T-helper 2 cell treated with Interferon-gamma antibody and Interleukin-4, amounts not matched to agents 5 μg/mL and 100 μg/mL, for 36 hours (primary cell): Measurements from ENCODE around the gene ATP8B4.

Experiments
- DNase-seq: peaks from one replicate; pipeline ENCODE4 v3.0.0; 2021; ENCODE audit warnings: low spot score
- H3K27ac Mint-ChIP-seq: one replicate; pipeline ENCODE4 v1.8.0; 2021; ENCODE audit warnings: mild to moderate bottlenecking, mixed read lengths
- H3K27me3 Mint-ChIP-seq: one replicate; pipeline ENCODE4 v1.8.0; 2021; ENCODE audit warnings: low read depth, mixed read lengths
- H3K36me3 Mint-ChIP-seq: one replicate; pipeline ENCODE4 v1.8.0; 2021; ENCODE audit warnings: low read depth, mixed read lengths
- H3K4me1 Mint-ChIP-seq: one replicate; pipeline ENCODE4 v1.8.0; 2021; ENCODE audit warnings: low read depth, mixed read lengths
- H3K4me3 Mint-ChIP-seq: one replicate; pipeline ENCODE4 v1.8.0; 2022; ENCODE audit warnings: mild to moderate bottlenecking, moderate library complexity, mixed read lengths
- H3K9me3 Mint-ChIP-seq: one replicate; pipeline ENCODE4 v1.8.0; 2021; ENCODE audit warnings: mixed read lengths

Gene ATP8B4

DNA sequence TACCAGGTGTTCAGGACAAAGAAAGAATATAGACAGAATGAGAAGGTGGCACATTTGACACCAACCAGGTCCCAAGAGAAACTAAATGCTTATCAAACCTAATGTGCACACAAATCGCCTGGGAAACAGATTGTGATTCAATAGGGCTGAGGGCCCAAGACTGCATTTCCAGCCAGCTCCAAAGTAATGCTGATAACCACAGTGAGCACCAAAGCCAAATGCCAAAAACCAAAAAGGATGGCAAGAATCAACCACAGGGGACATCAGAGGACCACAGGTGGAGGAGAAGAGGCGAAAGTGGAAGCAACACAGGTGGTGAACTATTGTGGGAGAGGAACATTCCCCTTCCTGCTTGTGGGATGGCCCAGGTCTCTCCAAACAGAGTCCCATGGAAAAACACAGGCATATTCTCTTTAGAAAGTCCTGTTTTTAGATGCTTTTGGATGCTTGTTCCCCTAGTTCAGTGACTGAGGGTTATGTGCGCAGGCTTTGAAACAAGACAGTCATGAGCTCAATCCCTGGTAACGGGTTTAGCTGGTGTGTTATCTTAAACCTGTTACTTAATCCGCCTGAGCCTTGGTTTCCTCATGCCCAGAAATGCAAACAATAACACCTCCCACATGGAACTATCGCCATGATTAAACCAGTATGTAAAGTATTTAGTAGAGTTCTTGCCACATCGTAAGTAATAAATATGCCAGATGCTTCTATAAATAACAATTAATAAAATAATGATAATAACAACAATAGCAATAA lies 241.7 kb downstream of the ATP8B4 start:
- Mint-ChIP-seq H3K27me3 (no peaks in the 10 kb centered on the region), H3K27ac (no peak overlapping the region), H3K4me1 (peaks cover 2% of the 10 kb centered on the region), H3K4me3 (no peak overlapping the region), H3K36me3 (peaks cover 9% of the 10 kb centered on the region), H3K9me3 (no peaks in the 10 kb centered on the region)
- no peak for DNase-seq

DNA sequence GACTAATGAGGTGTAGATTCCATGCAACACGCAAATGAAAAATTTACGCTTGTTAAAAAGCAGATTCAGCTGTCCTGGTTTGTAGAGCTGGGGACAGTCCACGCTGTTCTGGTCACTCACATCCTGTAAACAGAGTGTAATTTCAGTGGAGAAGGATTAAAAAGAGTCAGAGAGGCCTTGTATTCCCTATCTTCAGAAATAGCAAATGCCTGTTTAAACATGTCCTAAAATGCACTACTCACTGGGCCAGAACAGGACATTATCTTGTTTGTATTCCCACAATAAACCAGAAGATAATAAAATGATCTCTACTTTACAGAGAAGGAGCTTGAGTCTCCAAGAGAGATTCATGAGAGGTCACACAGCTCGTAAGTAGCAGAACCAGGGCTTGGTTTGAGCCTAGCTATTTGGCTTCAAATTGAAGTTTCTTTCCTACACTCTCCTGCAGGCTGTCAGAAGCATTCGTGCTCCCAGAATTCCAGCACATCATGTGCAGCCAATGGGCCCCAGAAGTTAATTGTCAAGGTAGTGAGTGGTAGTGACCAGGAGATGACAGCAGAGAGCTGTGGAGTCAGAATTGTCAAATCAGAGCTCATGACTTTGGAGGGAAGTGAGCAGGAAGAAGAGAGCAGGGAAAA lies 242.5 kb downstream of the ATP8B4 start:
- Mint-ChIP-seq H3K4me3 (no peak overlapping the region), H3K36me3 (peaks cover 9% of the 10 kb centered on the region), H3K27ac (no peak overlapping the region), H3K4me1 (peaks cover 2% of the 10 kb centered on the region), H3K9me3 (no peaks in the 10 kb centered on the region), H3K27me3 (no peaks in the 10 kb centered on the region)
- no peak for DNase-seq

DNA sequence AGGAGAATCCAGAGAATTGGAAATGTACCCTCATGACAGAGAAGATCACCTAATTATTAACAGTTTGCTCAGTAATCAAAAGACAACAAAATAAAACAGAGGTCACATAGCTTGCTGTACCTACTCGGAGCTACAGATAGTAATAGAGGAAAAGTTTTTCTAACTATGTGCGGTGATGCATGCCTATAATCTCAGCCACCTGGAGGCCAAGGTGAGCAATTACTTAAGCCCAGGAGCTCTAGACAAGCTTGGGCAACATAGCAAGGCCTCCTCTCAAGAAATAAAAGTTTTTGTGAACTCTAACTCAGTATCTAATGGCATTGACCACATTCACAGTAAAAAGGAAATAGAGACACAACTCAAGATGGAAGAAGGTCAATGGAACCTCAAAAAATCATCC lies 243.6 kb downstream of the ATP8B4 start:
- H3K4me3 Mint-ChIP-seq, result no peak overlapping the region
- H3K9me3 Mint-ChIP-seq, result no peaks in the 10 kb centered on the region
- no peak overlapping the region for H3K27ac Mint-ChIP-seq
- H3K36me3 Mint-ChIP-seq, result peaks cover 9% of the 10 kb centered on the region
- no peak for DNase-seq
- peaks cover 2% of the 10 kb centered on the region for H3K4me1 Mint-ChIP-seq
- H3K27me3 Mint-ChIP-seq, result no peaks in the 10 kb centered on the region

DNA sequence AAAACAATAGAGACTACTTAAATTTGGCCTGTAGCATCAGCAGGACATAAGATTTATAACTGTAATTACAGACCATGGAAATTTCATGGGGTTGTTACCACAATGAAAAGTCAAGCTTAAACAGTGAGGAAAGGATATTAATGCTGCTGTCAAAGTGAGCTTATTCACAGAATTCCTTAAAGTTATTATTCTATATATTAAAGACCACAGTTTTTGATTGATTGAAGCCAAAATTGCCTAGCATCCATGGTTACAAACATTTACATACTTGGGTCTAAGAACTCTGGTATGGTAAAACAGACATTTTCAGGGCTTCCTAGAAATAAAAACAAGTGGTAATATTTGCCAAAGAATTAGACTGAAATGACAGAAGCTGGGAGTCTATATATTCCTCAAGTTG lies 248.6 kb downstream of the ATP8B4 start:
- H3K27me3 Mint-ChIP-seq, result no peaks in the 10 kb centered on the region
- H3K4me3 Mint-ChIP-seq, result no peak overlapping the region
- H3K4me1 Mint-ChIP-seq, result peaks cover 2% of the 10 kb centered on the region
- H3K9me3 Mint-ChIP-seq, result no peaks in the 10 kb centered on the region
- H3K27ac Mint-ChIP-seq, result no peak overlapping the region
- peaks cover 10% of the 10 kb centered on the region for H3K36me3 Mint-ChIP-seq
- DNase-seq, result no peak

DNA sequence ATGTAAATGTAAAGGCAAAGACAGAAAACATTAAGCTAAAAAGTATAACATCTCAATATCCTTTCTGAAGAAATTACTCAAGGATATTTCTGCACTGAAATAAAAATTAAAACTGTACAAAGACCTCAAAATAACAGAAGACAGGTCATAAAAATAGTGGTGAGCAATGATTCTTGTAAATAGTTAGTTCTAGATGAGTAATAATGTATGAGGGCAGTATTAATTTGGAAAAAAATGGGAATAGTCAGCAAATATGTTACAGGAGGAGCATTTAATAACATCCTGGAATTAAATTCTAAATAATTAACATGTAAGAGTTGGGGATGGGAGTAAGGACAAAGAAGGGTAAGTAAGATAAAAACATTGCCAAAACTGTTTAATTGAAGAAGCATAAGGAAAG lies 250.7 kb downstream of the ATP8B4 start:
- no peaks in the 10 kb centered on the region for H3K9me3 Mint-ChIP-seq
- no peak for DNase-seq
- H3K4me3 Mint-ChIP-seq, result no peak overlapping the region
- H3K4me1 Mint-ChIP-seq, result no peaks in the 10 kb centered on the region
- peaks cover 8% of the 10 kb centered on the region for H3K36me3 Mint-ChIP-seq
- H3K27ac Mint-ChIP-seq, result no peak overlapping the region
- no peaks in the 10 kb centered on the region for H3K27me3 Mint-ChIP-seq

DNA sequence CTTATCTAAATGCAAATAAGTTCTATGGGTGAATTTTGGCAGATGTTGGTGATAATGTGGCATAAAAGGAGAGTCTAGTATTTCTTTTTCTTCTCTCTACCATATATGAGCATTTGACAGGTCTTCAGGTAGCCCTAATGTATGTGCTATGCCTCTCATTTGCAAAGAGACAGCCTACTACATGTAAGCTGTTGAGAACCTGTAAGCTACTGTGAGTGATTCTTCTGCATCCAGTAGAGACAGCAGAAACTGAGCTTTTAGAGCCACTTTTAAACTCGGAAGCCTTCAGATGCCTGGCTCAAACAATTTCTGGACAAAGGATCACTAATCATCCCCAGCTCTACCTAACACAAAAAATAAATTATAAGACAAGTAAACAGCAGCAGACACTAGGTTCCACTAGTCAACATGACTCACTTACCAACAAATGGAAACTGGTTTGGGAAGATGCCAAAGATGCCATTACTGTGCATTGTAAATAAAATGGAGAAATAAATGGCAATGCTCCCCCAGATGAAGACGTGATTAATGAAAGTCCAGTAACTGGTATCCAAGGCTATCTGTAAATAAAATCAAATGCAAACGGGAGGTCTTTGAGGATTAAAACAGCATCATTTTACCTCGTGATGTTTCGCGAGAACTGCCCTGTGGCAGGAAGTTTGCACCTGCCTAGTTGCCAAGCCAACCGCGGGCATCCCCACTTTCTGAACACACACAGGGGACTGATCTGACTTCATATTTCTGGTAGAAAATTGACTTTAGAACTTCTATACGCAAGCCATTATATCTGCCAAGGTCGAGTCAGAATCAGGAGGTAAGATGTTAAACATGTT lies 252.9 kb downstream of the ATP8B4 start:
- Mint-ChIP-seq H3K9me3 (no peaks in the 10 kb centered on the region), H3K36me3 (peaks cover 8% of the 10 kb centered on the region), H3K4me1 (no peaks in the 10 kb centered on the region), H3K27me3 (no peaks in the 10 kb centered on the region), H3K4me3 (no peak overlapping the region), H3K27ac (no peak overlapping the region)
- no peak for DNase-seq

DNA sequence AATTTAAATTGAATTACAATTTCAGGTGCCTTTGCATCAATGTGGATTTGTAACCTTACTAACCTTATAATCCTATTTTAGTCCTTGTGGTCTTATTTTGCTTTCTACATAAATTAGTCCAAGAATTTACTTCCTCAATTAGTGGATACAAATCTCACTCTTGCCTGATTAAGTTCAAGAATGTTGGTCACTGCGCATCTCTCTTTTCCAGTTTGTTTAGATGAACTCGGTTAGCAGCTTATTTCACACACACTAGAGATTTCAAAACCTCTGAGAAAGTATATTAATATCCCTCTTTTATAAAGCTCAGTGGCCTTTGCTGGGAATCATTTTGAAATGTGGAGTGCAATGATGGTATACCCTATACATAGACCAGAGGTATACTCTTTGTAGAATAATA lies 254.8 kb downstream of the ATP8B4 start:
- Mint-ChIP-seq H3K4me3 (no peak overlapping the region), H3K4me1 (no peaks in the 10 kb centered on the region), H3K27ac (no peak overlapping the region), H3K36me3 (peaks cover 11% of the 10 kb centered on the region), H3K9me3 (no peaks in the 10 kb centered on the region), H3K27me3 (no peaks in the 10 kb centered on the region)
- no peak for DNase-seq

DNA sequence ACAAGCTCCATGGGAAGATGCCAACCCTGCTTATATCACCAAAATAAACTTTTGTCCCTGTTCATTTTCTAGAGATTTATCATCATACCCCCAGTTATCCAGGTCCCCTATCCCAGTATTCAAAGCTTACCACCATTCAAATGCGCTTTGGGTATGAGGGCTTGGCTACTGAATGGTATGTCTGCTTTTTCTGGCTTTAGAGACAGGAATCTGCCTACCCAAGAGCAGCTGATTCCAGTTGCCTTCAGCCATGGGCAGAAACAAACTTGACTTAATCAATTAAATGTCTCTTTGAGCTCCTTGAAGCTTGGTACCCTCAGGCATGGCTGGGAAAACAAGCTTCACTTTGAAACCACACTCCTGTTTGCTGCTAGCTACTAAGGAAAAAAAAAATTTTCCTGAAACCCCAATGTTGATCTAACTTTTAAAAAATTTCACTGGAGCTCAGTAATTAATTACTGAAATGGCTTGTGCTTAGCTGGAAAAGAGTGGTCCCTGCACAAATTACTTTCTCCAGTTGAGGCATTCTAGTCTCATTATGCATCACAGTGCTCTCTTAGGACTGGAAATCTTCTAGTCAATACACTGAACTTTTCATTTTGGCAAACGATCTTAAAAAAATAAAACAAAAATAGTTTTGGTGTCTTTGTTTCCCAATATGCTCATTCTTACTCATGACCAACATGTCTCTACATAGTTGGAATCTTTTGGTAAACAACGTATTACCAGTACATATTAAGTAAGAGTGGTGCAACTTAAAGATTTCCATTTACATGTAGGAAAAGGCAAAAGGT lies 255.4 kb downstream of the ATP8B4 start:
- no peaks in the 10 kb centered on the region for H3K27me3 Mint-ChIP-seq
- H3K4me1 Mint-ChIP-seq, result no peaks in the 10 kb centered on the region
- H3K4me3 Mint-ChIP-seq, result no peak overlapping the region
- no peak for DNase-seq
- no peak overlapping the region for H3K27ac Mint-ChIP-seq
- H3K36me3 Mint-ChIP-seq, result peaks cover 11% of the 10 kb centered on the region
- H3K9me3 Mint-ChIP-seq, result no peaks in the 10 kb centered on the region

DNA sequence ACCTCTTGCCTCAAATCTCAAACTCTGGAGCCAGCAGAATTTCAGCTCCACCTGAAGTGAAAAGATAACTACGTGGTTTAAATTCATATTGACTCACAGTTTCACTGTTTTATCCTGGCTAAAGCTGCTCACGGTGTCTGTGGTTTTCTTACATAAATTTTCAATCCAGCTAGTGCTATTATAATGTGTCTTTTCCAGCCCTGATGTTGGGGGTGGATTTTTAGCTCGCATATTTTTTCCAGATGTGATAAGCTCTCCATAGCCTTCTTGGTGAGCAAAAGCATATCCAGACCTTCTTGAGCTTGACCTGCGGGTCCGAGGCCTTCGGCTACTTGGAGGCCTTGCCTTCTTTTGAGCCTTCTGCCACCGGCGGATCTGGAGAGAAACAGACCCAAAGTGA lies 258.9 kb downstream of the ATP8B4 start:
- Mint-ChIP-seq H3K4me3 (no peak overlapping the region), H3K27me3 (no peaks in the 10 kb centered on the region), H3K9me3 (no peaks in the 10 kb centered on the region), H3K27ac (no peak overlapping the region), H3K4me1 (no peaks in the 10 kb centered on the region), H3K36me3 (peaks cover 10% of the 10 kb centered on the region)
- no peak for DNase-seq

DNA sequence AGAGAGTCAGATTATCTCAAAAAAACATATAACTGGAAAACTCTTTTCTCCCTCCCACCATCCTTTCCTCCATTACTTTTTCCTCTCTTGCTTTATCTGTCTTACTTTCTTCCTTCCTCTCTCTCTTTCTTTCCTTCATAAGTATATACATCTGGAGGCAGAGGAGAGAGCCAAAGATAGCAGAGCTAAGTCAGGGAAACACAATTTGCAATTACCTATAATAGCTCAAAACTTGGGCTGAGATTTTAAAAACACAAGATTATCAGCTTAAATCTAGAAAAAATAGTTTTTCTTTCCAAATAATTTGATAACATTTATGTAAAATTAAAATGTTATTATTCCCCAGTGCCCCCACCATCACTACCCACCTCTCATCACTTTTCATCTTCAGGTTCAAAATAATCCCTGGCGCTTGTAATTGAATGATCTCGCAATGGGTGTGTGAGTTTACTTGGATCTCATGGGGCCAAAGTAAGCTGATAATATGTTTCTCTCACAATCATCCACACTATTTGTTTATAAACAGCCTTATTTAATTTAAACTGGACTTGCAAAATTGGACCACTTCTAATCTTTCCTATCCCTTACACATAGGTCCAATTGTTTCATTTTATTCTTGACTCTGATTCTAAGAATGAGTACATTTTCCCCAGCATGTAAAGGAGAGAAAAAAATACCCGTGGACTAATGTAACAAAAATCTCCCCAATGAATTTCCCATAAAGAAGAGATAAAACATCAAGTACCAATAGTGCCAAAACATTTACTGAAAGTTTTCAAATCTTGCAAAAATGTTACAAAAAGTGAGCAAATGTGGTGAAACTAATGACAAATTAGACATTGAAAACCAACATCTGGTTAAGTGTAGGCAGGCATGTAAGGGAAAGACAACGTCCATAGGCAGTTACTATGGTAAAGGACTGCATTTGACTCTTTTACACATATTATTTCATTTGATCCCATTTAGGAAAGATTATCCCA lies 261.2 kb downstream of the ATP8B4 start:
- Mint-ChIP-seq H3K4me3 (no peak overlapping the region), H3K27ac (no peak overlapping the region), H3K9me3 (no peaks in the 10 kb centered on the region), H3K27me3 (no peaks in the 10 kb centered on the region), H3K4me1 (no peaks in the 10 kb centered on the region), H3K36me3 (peaks cover 20% of the 10 kb centered on the region)
- no peak for DNase-seq

DNA sequence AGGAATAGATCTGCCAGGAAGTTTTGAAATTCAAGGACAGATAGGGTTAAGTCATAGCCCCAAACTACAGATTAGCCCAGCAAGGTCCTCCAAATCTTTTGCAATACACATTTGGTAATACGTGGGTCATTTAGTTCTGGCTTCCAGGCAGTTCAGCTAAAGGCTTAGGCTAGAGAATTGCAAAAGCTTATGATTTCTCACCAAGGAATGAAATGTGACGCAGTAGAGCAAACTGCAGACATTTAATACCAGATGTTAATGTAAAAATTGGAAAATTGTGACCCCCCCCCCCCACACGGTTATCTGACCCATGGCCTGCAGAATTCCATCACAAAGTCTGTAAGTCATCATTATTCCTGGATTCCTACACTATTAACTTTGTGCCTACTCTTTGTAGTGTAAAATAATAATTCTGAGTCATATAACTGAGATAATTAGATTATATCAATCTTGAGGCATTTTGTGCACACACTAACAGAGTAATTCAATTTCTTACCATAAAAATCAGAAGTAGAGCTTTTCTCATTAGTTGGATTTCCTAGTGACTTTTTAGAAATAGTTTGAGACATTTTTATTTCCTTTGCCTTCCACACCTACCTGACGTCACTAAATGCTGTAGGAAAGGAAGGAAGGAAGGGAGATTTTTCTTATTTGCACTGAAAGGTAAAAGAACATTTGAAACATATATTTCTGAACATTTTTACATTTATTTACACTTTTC lies 263.0 kb downstream of the ATP8B4 start:
- H3K4me3 Mint-ChIP-seq, result no peak overlapping the region
- H3K4me1 Mint-ChIP-seq, result no peaks in the 10 kb centered on the region
- peaks cover 5% of the 10 kb centered on the region for H3K9me3 Mint-ChIP-seq
- DNase-seq, result no peak
- peaks cover 33% of the 10 kb centered on the region for H3K36me3 Mint-ChIP-seq
- H3K27me3 Mint-ChIP-seq, result no peaks in the 10 kb centered on the region
- H3K27ac Mint-ChIP-seq, result no peak overlapping the region

DNA sequence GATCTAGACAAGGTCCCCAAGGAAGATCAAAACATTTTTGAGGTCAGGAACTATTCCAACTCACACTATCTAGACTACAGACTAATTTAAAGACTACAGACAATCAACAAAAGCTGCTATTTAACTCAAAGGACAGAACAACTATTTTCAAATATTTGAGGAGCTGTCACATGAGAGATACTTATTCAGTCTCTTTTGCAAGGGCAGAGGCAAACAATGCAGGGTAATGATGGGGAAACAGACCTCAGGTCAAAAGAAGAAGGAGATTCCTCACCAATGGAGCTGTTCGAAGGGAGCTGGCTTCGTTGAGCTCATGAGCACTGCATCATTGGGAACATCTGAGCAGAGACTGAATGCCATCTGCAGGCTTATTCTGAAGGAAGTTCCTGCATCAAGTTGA lies 266.3 kb downstream of the ATP8B4 start:
- peaks cover 40% of the 10 kb centered on the region for H3K36me3 Mint-ChIP-seq
- no peaks in the 10 kb centered on the region for H3K27me3 Mint-ChIP-seq
- H3K4me1 Mint-ChIP-seq, result no peaks in the 10 kb centered on the region
- H3K4me3 Mint-ChIP-seq, result no peak overlapping the region
- no peak for DNase-seq
- H3K27ac Mint-ChIP-seq, result no peak overlapping the region
- H3K9me3 Mint-ChIP-seq, result peaks cover 20% of the 10 kb centered on the region
